Activated CD8-positive, alpha-beta memory T cell treated with anti-CD3 and anti-CD28 coated beads, Interleukin-2, amount 10 ng/mL, durations not matched to agents 7 days and 5 days (primary cell): Measurements from ENCODE around the gene CCSER1. TPM values are rescaled to one million over a fixed set of nuclear protein-coding genes. Genes with fewer than 3 reads are reported as not detected.
A peak's percentile ranks its signal among the peaks of the same experiment; 100 is the strongest.
"Not testable (repeated sequence)": the region's sequence is repeated elsewhere in the genome, so short reads cannot be mapped to it uniquely, and the experiment has no call there.

Experiments
- ATAC-seq: fragments of 150-1000 bp; cut with Tn5 transposase; one replicate; pipeline ENCODE4 v1.10.0; 2021; ENCODE audit warnings: moderate library complexity
- CTCF ChIA-PET: fragments of 350-600 bp; sonication (Branson Sonifier 250); formaldehyde crosslinking; loops from one replicate; lab custom pipeline; 2021; ENCODE audit warnings: antibody characterized with exemption; lab: Charles Lee
- DNase-seq: peaks from one replicate; pipeline ENCODE4 v3.0.0-alpha.2; 2020
- H3K27ac Mint-ChIP-seq: one replicate; pipeline ENCODE4 v1.8.0; 2021; ENCODE audit warnings: mild to moderate bottlenecking, mixed read lengths
- H3K27me3 Mint-ChIP-seq: one replicate; pipeline ENCODE4 v1.8.0; 2021; ENCODE audit warnings: mixed read lengths
- H3K36me3 Mint-ChIP-seq: one replicate; pipeline ENCODE4 v1.8.0; 2021; ENCODE audit warnings: mild to moderate bottlenecking, mixed read lengths
- H3K4me1 Mint-ChIP-seq: one replicate; pipeline ENCODE4 v1.8.0; 2021; ENCODE audit warnings: mixed read lengths
- H3K4me3 Mint-ChIP-seq: one replicate; pipeline ENCODE4 v1.8.0; 2021; ENCODE audit warnings: mild to moderate bottlenecking, moderate library complexity, mixed read lengths
- H3K9me3 Mint-ChIP-seq: one replicate; pipeline ENCODE4 v1.8.0; 2022; ENCODE audit warnings: low read depth, mixed read lengths
- total RNA-seq, 2 experiments: library from RNA; stranded (reverse); gene quantifications; one replicate each; pipeline ENCODE4 v1.2.3, GENCODE V29; 2021

Gene CCSER1
- total RNA-seq, 2 experiments from 2014 or later, result 0.16 TPM; not detected in 1

DNA sequence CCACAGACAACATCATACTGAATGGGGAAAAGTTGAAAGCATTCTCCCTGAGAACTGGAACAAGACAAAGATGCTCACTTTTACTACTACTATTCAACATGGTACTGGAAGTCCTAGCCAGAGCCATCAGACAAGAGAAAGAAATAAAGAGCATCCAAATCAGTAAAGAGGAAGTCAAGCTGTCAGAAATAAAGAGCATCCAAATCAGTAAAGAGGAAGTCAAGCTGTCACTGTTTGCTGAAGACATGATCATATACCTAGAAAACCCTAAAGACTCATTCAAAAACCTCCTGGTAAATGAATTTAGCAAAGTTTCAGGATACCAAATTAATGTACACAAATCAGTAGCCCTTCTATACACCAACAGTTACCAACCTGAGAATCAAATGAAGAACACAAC is 285.6 kb downstream of the CCSER1 start:
- ATAC-seq, H3K27ac Mint-ChIP-seq, H3K36me3 Mint-ChIP-seq, CTCF ChIA-PET, H3K9me3 Mint-ChIP-seq, DNase-seq, H3K4me1 Mint-ChIP-seq, H3K4me3 Mint-ChIP-seq, H3K27me3 Mint-ChIP-seq: not testable (repeated sequence)

DNA sequence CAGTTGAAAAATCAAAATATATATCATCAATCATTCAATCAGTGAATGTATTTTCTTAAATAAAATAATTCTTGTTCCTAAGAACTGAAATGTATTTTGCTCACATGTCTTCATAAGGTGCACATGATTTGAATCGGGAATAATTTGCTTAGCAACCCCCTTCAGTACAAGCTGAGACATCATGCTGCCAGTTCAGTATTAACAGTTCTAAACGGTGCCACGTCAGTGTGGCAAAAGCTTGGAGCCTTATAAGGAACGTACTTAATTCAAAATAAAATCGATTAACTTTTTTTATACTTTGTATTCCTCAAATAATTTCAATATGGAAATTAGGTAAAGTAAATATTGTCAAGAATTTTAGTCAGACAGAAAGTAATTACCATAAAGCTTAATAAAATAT is 287.9 kb downstream of the CCSER1 start:
- H3K4me3 Mint-ChIP-seq, result no peak overlapping the region
- no peaks in the 10 kb centered on the region for H3K27me3 Mint-ChIP-seq
- CTCF ChIA-PET, result no interaction called here
- H3K36me3 Mint-ChIP-seq, result no peaks in the 10 kb centered on the region
- DNase-seq, result no peak
- H3K4me1 Mint-ChIP-seq, result no peaks in the 10 kb centered on the region
- no peaks in the 10 kb centered on the region for H3K9me3 Mint-ChIP-seq
- ATAC-seq, result no peak
- H3K27ac Mint-ChIP-seq, result no peak overlapping the region

DNA sequence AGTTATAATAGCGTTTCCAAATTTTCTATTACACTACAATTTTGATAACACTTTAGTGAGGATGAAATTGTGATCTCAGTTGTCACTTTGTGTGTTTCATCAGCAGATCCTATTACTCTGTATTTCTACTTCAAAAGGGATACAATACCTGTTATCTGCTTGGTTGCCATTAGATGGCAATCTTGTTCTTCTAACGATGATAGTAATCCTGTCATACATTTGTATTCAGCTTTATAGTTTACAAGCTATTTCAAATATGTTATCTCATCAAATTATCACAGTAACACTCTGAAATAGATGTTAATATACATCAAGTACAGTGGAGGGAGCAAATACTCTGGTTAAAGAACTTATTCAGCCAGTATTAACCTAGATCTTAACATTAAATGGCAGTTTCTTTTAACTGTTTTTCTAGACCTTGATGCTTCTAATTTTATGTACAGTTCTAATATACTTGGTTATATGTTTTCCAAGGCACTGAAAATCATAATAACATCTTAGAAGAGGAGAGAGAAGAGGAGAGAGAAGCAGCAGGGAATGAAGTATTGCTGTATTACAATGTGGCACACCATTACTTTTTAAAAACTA is 292.0 kb downstream of the CCSER1 start:
- no peak for DNase-seq
- Mint-ChIP-seq H3K9me3 (no peaks in the 10 kb centered on the region), H3K36me3 (no peaks in the 10 kb centered on the region), H3K4me3 (no peak overlapping the region), H3K4me1 (no peaks in the 10 kb centered on the region), H3K27me3 (no peaks in the 10 kb centered on the region), H3K27ac (no peak overlapping the region)
- ATAC-seq, result peak; percentile 39
- CTCF ChIA-PET, result no interaction called here

DNA sequence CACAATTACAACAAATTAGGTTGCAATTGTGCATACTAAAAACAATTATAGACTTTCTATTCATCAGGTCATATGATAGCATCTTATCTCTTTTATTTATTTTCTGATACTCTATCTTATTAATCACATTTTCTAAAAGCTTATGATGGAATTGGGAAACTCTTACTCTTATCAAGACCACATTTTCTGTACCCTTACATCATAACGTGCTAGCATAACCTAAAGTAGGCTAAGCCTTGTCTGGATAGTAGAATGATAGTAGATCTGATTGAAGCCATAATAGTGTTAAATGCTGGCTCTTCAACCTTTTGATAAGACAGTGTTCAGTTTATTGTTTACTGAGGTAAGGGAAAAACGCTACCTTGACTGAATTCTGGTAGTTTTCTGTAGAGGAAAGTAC is 294.0 kb downstream of the CCSER1 start:
- Mint-ChIP-seq H3K4me1 (no peaks in the 10 kb centered on the region), H3K36me3 (no peaks in the 10 kb centered on the region), H3K9me3 (no peaks in the 10 kb centered on the region), H3K27me3 (no peaks in the 10 kb centered on the region), H3K27ac (no peak overlapping the region), H3K4me3 (no peak overlapping the region)
- DNase-seq, result no peak
- CTCF ChIA-PET, result no interaction called here
- no peak for ATAC-seq

DNA sequence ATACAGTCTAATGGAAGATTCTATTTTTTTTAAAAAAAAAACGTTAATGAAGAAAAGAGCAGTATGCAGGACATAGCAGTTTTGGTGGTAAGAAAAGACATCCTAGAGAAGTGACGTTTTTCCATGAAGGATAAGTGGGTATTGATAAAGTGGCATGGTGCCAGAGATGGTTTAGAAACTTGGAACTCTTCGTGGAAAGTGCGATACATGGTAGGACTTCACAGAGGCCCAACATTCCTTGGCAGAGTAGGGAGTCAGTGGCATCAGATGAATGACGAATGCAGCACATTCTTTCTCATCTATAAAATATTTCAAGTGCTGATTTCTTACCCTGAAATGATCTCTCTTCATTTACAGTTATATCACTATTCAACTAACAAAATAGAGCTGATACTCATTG is 298.7 kb downstream of the CCSER1 start:
- H3K4me3 Mint-ChIP-seq, result no peak overlapping the region
- no peak for DNase-seq
- H3K27me3 Mint-ChIP-seq, result no peaks in the 10 kb centered on the region
- CTCF ChIA-PET, result no interaction called here
- H3K27ac Mint-ChIP-seq, result no peak overlapping the region
- no peaks in the 10 kb centered on the region for H3K4me1 Mint-ChIP-seq
- no peaks in the 10 kb centered on the region for H3K9me3 Mint-ChIP-seq
- no peaks in the 10 kb centered on the region for H3K36me3 Mint-ChIP-seq
- no peak for ATAC-seq

DNA sequence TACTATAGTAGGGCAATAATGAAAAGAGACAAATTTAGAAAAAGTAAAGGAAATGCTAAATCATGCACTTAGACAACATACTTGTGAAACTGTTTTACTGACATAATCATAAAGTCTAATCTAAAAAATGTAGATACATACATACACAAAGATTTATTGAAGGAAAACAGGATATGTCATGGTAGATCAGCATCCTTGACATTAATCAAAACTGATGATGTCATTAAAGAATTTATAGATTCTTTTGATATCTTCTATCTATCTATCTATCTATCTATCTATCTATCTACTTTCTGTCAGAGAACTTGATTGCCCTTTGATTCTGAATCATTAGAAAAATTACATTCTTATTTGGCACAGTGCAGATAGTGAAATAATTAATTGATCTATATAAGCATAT is 311.3 kb downstream of the CCSER1 start:
- no peak for ATAC-seq
- Mint-ChIP-seq H3K27me3 (no peaks in the 10 kb centered on the region), H3K36me3 (no peaks in the 10 kb centered on the region), H3K4me1 (no peaks in the 10 kb centered on the region), H3K9me3 (no peaks in the 10 kb centered on the region), H3K4me3 (no peak overlapping the region), H3K27ac (no peak overlapping the region)
- CTCF ChIA-PET, result no interaction called here
- no peak for DNase-seq

DNA sequence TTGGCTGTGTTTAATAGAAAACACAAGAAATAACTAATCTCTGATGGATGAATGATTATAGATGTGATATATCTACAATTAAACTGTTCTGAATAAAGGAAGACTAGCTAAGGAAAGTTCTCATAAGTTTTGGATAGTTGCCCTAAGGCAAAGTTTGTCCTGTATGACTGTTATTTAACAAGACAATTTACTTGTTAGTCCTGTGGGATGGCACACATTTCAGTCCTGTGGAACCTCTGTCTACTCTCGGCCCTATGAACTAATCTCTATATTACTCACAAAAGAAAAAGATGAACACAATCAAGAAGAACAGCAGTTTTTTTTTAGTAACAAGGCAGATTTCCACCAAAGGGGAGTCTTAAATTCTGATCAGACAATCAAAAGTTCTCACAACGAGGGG is 314.6 kb downstream of the CCSER1 start:
- H3K27ac Mint-ChIP-seq, result no peak overlapping the region
- no peak for ATAC-seq
- CTCF ChIA-PET, result no interaction called here
- no peak overlapping the region for H3K4me3 Mint-ChIP-seq
- no peaks in the 10 kb centered on the region for H3K9me3 Mint-ChIP-seq
- H3K36me3 Mint-ChIP-seq, result no peaks in the 10 kb centered on the region
- no peaks in the 10 kb centered on the region for H3K27me3 Mint-ChIP-seq
- H3K4me1 Mint-ChIP-seq, result no peaks in the 10 kb centered on the region
- no peak for DNase-seq

DNA sequence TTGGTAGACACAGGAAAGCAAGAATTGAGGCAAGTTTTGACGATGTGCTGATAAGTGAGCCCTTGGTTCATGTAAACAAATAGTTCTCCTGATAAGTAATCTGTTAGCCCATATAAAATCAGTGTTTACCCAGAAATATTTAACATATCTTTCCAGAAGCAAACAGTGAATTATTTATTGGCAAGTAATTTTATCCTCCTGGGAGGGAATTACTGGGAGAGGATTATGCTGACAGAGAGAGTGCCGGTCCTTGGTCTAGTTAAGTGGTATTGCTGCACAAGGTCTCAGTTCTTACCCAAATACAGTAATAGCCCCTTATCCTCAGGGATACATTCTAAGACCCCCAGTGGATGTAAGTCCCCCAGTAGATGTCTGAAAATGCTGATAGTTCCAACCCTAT is 315.4 kb downstream of the CCSER1 start:
- H3K4me1 Mint-ChIP-seq, result no peaks in the 10 kb centered on the region
- no peaks in the 10 kb centered on the region for H3K36me3 Mint-ChIP-seq
- no peak overlapping the region for H3K4me3 Mint-ChIP-seq
- H3K9me3 Mint-ChIP-seq, result no peaks in the 10 kb centered on the region
- CTCF ChIA-PET, result no interaction called here
- ATAC-seq (no peak), DNase-seq (no peak)
- no peak overlapping the region for H3K27ac Mint-ChIP-seq
- H3K27me3 Mint-ChIP-seq, result no peaks in the 10 kb centered on the region

DNA sequence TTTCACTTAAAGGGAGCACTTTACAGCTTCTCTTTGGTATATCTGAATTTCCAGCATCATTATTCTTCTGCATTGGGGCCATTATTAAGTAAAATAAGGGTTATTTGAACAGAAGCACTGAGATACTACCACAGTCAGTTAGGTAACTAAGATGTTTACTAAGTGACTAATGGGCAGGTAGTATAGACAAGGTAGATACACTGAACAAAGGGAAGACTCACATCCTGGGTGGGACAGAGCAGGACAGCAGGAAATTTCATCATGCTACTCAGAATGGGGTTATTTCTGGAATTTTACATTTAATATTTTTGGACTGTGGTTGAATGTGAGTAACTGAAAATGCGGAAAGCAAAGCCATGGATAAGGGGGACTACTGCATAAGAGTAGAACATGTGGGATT is 316.0 kb downstream of the CCSER1 start:
- H3K4me1 Mint-ChIP-seq, result no peaks in the 10 kb centered on the region
- CTCF ChIA-PET, result no interaction called here

DNA sequence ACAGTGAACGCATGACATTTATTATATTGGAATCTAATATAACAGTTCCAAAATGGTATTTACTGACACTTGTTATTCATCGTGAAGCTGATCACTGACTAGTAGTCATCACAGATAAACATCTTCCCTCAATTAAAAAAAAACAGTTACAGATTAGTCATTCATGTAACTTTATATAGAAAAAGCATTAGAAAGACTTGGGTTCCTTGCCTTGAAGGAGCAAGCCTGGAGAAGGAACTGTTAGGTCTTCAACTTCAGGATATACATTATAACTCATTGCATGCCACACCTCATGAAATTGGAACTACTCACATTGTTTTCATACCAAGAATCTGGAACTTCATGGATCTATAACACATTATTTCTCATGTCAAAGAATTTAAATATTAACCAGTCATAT is 317.7 kb downstream of the CCSER1 start:
- CTCF ChIA-PET, result no interaction called here

More for the DNA sequence above, 316.0 kb downstream of the CCSER1 start:
- H3K27me3 Mint-ChIP-seq, result no peaks in the 10 kb centered on the region
- H3K9me3 Mint-ChIP-seq, result no peaks in the 10 kb centered on the region
- H3K36me3 Mint-ChIP-seq, result no peaks in the 10 kb centered on the region
- no peak overlapping the region for H3K4me3 Mint-ChIP-seq
- DNase-seq, result no peak
- ATAC-seq, result no peak
- no peak overlapping the region for H3K27ac Mint-ChIP-seq

DNA sequence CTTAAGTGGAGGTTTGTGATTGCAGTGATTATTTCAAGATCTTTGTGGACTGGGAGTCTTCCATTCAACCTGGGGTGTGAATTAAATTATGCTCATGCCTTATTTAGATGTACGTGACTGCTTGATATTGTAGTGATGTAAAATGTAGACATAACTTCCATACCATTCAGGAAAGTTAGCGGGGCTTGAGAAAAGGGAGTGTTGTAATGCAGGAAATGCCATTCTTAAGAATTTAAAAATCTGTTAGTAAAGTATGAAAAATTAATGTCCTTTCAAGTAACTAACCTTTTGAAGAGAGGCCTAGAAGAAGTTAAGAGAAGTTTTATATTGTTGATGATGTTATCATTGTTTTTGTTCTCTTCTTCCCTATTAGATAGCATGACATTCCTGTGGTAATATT is 318.2 kb downstream of the CCSER1 start:
- ATAC-seq, result no peak
- Mint-ChIP-seq H3K36me3 (no peaks in the 10 kb centered on the region), H3K27me3 (no peaks in the 10 kb centered on the region), H3K4me1 (no peaks in the 10 kb centered on the region), H3K27ac (no peak overlapping the region), H3K4me3 (no peak overlapping the region), H3K9me3 (no peaks in the 10 kb centered on the region)
- CTCF ChIA-PET, result no interaction called here
- no peak for DNase-seq

More for the DNA sequence above, 317.7 kb downstream of the CCSER1 start:
- no peak for DNase-seq
- ATAC-seq, result no peak
- Mint-ChIP-seq H3K4me3 (no peak overlapping the region), H3K27ac (no peak overlapping the region), H3K4me1 (no peaks in the 10 kb centered on the region), H3K36me3 (no peaks in the 10 kb centered on the region), H3K27me3 (no peaks in the 10 kb centered on the region), H3K9me3 (no peaks in the 10 kb centered on the region)

DNA sequence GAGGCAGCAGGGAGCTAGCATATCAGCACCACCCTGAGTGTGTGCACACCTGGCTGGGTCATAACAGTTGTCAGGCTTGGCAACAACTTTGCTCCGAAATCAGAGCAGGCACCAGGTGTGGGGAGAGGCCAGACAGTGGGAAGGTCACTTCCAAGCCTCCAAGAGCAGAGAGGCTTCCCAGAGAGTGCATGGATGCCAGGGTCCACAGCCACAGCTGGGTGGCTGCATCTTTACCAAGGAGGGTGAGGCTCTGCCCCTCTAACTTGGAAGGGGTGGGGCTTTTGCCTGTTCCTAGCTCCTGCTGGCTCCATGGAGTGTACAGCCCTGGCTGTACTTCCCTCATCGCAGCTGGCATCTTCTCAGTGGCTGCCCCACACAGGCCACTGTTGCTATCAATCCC is 322.4 kb downstream of the CCSER1 start:
- no peaks in the 10 kb centered on the region for H3K9me3 Mint-ChIP-seq
- H3K36me3 Mint-ChIP-seq, result no peaks in the 10 kb centered on the region
- ATAC-seq (no peak), DNase-seq (no peak)
- H3K27ac Mint-ChIP-seq, result no peak overlapping the region
- H3K4me3 Mint-ChIP-seq, result no peak overlapping the region
- no peaks in the 10 kb centered on the region for H3K27me3 Mint-ChIP-seq
- no peaks in the 10 kb centered on the region for H3K4me1 Mint-ChIP-seq
- CTCF ChIA-PET, result interaction anchor here (1.1 kb wide), 1 partner anchor 23 kb away, joined by 3 read pairs; no protein-coding TSS in a partner anchor

DNA sequence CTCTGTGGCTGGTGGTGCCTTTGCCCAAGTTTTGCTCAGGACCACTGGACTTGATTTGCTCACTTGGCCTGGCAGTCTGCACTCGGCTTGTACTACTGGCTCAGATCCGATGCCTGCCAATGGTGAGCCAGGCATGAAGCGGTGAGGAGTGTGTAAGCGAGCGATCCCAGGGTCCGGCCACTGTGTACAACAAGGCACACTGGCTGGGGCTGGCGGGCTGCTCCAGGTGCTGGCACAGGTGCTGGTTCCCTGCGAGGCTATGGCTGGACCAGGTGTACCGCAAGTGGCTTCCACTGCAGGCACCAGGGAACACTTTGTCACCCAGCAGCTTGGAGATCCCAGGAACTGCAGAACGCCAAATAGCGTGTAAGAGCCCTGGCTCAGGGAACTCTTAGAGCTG is 329.7 kb downstream of the CCSER1 start:
- peaks cover 2% of the 10 kb centered on the region for H3K9me3 Mint-ChIP-seq
- CTCF ChIA-PET, result no interaction called here
- H3K4me1 Mint-ChIP-seq, result no peaks in the 10 kb centered on the region
- H3K27ac Mint-ChIP-seq, result no peak overlapping the region
- DNase-seq, result no peak
- ATAC-seq, result no peak
- no peak overlapping the region for H3K4me3 Mint-ChIP-seq
- no peaks in the 10 kb centered on the region for H3K36me3 Mint-ChIP-seq
- no peaks in the 10 kb centered on the region for H3K27me3 Mint-ChIP-seq

DNA sequence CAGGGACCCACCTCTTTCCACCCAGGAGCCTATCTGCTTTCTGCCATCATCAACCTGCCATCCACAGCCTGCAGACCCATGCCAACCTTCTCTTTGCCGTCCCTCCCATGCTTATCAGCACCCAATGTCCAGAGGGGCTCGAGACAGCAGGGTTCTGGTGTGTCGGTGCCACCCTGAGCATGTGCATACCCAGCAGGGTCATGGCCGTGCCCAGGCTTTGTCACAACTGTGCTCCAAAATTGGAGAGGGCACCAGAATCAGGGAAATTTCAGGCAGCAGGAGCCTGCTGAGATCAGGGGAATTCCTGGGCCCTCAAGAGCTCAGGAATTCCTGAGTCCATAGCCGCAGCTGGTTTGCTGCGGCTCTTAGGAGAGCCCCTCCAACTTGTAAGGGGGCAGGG is 330.6 kb downstream of the CCSER1 start:
- H3K36me3 Mint-ChIP-seq, result no peaks in the 10 kb centered on the region
- DNase-seq, result no peak
- H3K27me3 Mint-ChIP-seq, result no peaks in the 10 kb centered on the region
- CTCF ChIA-PET, result no interaction called here
- ATAC-seq, result no peak
- no peaks in the 10 kb centered on the region for H3K4me1 Mint-ChIP-seq
- peaks cover 2% of the 10 kb centered on the region for H3K9me3 Mint-ChIP-seq
- H3K4me3 Mint-ChIP-seq, result no peak overlapping the region
- no peak overlapping the region for H3K27ac Mint-ChIP-seq

DNA sequence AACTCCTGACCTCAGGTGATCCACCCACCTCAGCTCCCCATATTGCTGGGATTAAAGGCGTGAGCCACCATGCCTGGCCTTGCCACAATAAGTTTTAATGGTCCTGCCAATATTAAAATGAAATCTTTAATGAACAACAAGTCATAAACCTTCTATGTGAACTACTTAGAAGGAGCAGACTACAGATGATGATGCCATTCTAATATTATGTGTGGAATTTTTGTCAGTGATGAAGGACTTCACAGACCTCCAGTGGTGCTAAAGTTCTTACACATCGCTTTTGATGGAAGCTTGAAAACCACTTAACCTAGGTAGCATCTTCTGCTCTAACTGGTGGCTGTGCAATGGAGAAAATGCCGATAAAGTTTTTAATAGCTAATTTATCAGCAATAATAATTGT is 331.4 kb downstream of the CCSER1 start:
- DNase-seq (no peak), ATAC-seq (no peak)
- CTCF ChIA-PET, result no interaction called here
- Mint-ChIP-seq H3K4me1 (no peaks in the 10 kb centered on the region), H3K27ac (no peak overlapping the region), H3K4me3 (no peak overlapping the region), H3K27me3 (no peaks in the 10 kb centered on the region), H3K36me3 (no peaks in the 10 kb centered on the region), H3K9me3 (peaks cover 2% of the 10 kb centered on the region)
